Nephron (organoid): ENCODE results near the gene ESM1.

Experiments used
- H3K27ac Mint-ChIP-seq, 3 experiments: 2 replicates each; pipeline ENCODE4 v1.8.0; 2020; ENCODE audit warnings: mixed read lengths in 3 of 3, mild to moderate bottlenecking in 2 of 3, moderate library complexity in 1 of 3
- H3K27me3 Mint-ChIP-seq: 2 replicates; pipeline ENCODE4 v1.8.0; 2021; ENCODE audit warnings: low read depth, mild to moderate bottlenecking, moderate library complexity, mixed read lengths
- H3K36me3 Mint-ChIP-seq: 2 replicates; pipeline ENCODE4 v1.8.0; 2020; ENCODE audit warnings: low read depth, mixed read lengths
- H3K4me1 Mint-ChIP-seq: 2 replicates; pipeline ENCODE4 v1.8.0; 2020; ENCODE audit warnings: mixed read lengths
- H3K4me3 Mint-ChIP-seq, 3 experiments: 2 replicates each; pipeline ENCODE4 v1.8.0; 2020; ENCODE audit warnings: mild to moderate bottlenecking in 3 of 3, mixed read lengths in 3 of 3, moderate library complexity in 2 of 3
- H3K9me3 Mint-ChIP-seq: 2 replicates; pipeline ENCODE4 v1.8.0; 2020; ENCODE audit warnings: mixed read lengths
- TF ChIP-seq, protein P1 (sequence below), 3 experiments: fragments of 200-600 bp; sonication (generic); IDR thresholded peaks; one replicate each; pipeline ENCODE4 v1.5.0; 2021; ENCODE audit warnings: antibody characterized with exemption in 3 of 3; ENCODE audit not compliant: unreplicated experiment in 3 of 3

The ESM1 gene

DNA sequence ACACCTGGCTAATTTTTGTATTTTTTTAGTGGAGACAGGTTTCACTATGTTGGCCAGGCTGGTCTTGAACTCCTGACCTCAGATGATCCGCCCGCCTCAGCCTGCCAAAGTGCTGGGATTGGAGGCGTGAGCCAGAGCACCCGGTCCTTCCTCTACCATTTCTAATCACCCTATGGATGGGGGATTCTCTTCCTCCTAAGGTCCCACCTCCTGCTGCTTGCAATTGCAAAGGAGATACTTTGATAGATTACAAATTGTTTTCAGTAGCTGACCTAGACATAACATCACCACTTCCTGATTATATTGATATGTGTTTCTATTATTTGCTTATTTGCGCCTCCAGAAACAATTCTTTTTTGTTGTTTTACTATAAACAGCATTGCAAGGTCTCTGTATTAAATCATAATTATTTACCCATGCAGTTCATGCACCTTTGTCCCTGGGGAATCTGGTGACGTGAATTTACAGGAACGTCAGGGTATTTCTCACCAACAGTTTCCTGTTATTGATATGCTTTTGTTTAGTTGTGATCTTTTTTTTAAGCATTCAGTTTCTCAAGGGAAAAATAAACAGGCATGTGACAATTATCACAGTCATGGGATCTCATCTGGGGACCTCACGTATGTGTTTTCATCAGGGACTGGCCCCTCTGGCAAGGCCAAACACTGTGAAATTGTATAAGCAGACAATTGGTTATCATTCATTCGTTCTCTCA is 43.2 kb downstream of the ESM1 start:
- no peak overlapping the region for H3K4me3 Mint-ChIP-seq
- no peaks in the 10 kb centered on the region for H3K36me3 Mint-ChIP-seq
- H3K27ac Mint-ChIP-seq: no peak overlapping the region
- TF ChIP-seq, protein P1, sequence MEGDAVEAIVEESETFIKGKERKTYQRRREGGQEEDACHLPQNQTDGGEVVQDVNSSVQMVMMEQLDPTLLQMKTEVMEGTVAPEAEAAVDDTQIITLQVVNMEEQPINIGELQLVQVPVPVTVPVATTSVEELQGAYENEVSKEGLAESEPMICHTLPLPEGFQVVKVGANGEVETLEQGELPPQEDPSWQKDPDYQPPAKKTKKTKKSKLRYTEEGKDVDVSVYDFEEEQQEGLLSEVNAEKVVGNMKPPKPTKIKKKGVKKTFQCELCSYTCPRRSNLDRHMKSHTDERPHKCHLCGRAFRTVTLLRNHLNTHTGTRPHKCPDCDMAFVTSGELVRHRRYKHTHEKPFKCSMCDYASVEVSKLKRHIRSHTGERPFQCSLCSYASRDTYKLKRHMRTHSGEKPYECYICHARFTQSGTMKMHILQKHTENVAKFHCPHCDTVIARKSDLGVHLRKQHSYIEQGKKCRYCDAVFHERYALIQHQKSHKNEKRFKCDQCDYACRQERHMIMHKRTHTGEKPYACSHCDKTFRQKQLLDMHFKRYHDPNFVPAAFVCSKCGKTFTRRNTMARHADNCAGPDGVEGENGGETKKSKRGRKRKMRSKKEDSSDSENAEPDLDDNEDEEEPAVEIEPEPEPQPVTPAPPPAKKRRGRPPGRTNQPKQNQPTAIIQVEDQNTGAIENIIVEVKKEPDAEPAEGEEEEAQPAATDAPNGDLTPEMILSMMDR (IDR thresholded peaks at IDR 0.05; ENCODE audit: unreplicated experiment in 3 of 3): no peak
- H3K9me3 Mint-ChIP-seq: no peaks in the 10 kb centered on the region
- H3K4me1 Mint-ChIP-seq: no peaks in the 10 kb centered on the region
- H3K27me3 Mint-ChIP-seq: no peaks in the 10 kb centered on the region

DNA sequence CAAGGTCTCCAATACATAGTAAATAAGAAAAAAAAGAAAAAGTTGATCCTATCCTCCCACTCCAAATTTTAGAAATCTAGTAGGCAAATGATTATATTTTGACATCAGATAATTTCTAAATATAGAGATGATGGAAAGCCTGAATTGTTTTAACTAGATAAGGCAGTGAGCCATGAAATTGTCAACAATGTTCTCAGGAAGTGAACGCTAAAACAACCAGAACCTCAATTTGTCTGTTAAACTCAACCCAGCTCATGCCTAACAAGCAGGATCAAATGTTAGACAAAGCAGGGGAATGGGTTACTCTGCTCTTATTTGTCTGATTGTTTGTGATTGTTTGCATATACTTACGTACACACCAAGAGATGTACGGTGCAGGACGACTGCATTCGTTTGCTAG is 49.2 kb downstream of the ESM1 start:
- Mint-ChIP-seq H3K36me3 (no peaks in the 10 kb centered on the region), H3K4me1 (no peaks in the 10 kb centered on the region), H3K27me3 (peaks cover 6% of the 10 kb centered on the region), H3K27ac (no peak overlapping the region), H3K4me3 (no peak overlapping the region), H3K9me3 (no peaks in the 10 kb centered on the region)
- TF ChIP-seq, protein P1 (IDR thresholded peaks at IDR 0.05; ENCODE audit: unreplicated experiment in 3 of 3): no peak

DNA sequence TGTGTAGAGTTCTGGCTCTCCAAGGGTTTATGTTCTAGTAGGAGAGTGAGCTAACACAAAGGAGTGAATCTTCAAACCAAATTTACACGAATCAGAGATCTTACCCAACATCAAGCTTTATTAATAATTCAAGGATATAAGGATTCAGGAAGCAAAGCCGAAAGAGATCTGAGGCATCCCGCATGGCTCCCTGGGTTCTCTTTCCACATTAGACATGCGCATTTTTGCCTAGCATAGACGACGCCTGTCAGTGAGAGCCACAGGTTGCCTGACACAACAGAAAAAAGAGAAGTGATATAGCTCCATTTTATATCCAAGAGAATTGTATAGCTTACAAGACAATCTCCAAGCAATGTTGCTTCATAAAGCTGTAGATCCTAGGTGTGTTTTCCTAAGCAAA is 52.6 kb downstream of the ESM1 start:
- Mint-ChIP-seq H3K4me3 (no peak overlapping the region), H3K36me3 (no peaks in the 10 kb centered on the region), H3K27ac (no peak overlapping the region), H3K4me1 (no peaks in the 10 kb centered on the region), H3K27me3 (peaks cover 6% of the 10 kb centered on the region), H3K9me3 (no peaks in the 10 kb centered on the region)
- TF ChIP-seq, protein P1 (IDR thresholded peaks at IDR 0.05; ENCODE audit: unreplicated experiment in 3 of 3): no peak

DNA sequence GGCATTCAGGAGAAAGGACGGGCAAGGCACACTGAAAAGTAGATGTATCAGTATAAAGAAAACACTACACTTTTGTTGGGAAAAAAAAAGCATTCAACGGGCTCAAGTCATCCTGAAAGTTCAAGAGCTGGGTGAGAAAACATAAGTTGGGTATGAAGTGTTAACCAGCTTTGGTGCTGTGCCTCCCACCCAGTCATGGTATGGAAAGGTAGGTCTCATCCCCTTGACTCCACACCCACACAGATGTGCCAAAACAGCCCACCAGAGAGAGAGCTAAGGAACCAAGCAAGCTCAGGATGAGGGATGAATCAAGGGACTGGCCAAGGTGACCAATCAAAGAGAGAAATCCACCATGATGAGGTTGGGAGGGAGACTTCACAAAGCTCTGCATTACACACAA is 54.7 kb downstream of the ESM1 start:
- Mint-ChIP-seq H3K27ac (no peak overlapping the region), H3K27me3 (peaks cover 6% of the 10 kb centered on the region), H3K4me3 (no peak overlapping the region), H3K4me1 (no peaks in the 10 kb centered on the region), H3K9me3 (peaks cover 10% of the 10 kb centered on the region), H3K36me3 (no peaks in the 10 kb centered on the region)
- TF ChIP-seq, protein P1 (IDR thresholded peaks at IDR 0.05; ENCODE audit: unreplicated experiment in 3 of 3): no peak
